CMK (cell line): ENCODE results near the gene TMEM114.
"Not testable (repeated sequence)": the region's sequence is repeated elsewhere in the genome, so short reads cannot be mapped to it uniquely, and the experiment has no call there.

Source experiments
- DNase-seq: peaks from one replicate; pipeline ENCODE4 v3.0.0-alpha.2; 2010; ENCODE audit warnings: low read depth

The TMEM114 gene

DNA sequence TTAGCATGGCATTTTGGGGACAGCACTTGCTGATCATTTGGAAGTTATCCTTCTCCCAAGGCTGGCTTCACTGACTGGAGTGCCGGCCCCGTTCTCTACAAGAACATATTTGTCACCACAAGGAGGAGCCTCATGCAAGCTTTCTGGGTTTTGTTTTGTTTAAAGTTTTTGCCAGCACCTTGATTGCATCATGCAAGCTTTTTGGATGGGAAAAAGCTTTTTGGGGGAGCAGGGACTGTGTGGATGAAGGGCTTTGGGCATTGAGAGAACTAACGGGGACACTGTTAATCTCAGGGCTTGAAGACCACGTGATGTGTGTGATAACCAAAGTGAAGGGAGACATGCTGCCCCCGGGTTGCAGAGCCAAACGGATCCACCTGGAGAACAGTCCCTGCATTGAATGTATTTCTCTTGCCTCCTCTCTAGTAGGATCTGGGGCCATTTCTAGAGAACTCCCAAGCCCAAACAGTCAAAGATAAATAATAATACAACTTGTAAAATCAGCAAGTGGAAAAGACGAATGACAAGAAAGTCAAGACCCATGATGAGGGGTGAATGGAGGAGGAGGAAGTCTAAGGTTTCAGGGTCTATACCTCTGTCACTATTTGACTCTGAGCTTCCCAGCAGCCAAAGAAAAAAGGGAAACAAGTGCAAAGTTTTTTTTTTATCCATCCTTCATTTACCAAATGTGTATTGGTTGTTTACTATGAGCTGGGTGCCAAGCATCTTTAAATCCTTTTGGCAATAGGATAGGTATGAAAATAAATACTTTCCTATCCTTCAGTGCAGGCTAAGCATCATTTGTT, 17.2 kb downstream of the TMEM114 start:
- DNase-seq = peak; percentile 52

DNA sequence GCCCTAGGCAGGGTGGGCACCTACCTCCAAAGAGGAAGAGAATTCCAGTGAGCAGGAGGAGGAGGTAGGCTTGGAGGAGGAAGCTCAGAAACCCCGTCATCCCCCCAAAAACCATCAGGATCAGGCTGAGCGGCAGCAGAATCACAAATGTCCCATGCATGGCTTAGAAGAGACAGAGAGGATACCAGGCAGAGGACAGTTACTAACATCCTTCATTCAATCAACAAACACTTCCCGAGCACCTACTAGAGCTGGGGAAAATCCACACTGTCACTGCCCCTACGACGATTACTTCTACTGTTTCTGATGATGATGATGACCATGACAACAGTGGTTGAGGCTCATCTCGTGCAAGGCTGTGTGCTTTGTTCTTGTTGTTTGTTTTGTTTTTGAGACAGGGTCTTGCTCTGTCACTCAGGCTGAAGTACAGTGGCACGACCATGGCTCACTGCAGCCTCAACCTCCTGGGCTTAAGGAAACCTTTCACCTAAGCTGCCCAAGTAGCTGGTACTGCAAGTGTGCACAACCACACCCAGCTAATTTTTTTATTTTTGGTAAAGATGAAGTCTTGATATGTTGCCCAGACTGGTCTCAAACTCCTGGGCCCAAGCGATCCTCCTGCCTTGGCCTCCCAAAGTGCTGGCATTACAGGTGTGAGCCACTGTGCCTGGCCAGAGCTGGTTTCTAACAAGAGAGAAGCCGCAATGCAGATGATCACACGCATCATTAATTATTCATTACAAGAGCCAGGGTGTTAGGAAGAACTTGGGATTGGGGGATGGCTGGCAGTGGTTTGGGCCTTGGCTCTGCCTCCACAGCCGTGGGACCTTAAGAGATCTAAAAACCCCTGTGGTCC, 18.0 kb downstream of the TMEM114 start:
- DNase-seq = no peak

- no peak for DNase-seq
These were observed 19.2 kb downstream of the TMEM114 start for GRCh38 chr16:8571061-8571596.

GRCh38 chr16:8570393-8570792, 19.9 kb downstream of the TMEM114 start:
- not testable (repeated sequence) for DNase-seq

- no peak for DNase-seq
These were observed 20.5 kb downstream of the TMEM114 start for GRCh38 chr16:8569650-8570346.

GRCh38 chr16:8568231-8568617, 22.1 kb downstream of the TMEM114 start:
- no peak for DNase-seq

GRCh38 chr16:8567355-8568230, 22.7 kb downstream of the TMEM114 start:
- DNase-seq = peak; percentile 72

- DNase-seq = no peak
These were observed 24.8 kb downstream of the TMEM114 start for GRCh38 chr16:8565498-8565897.

DNA sequence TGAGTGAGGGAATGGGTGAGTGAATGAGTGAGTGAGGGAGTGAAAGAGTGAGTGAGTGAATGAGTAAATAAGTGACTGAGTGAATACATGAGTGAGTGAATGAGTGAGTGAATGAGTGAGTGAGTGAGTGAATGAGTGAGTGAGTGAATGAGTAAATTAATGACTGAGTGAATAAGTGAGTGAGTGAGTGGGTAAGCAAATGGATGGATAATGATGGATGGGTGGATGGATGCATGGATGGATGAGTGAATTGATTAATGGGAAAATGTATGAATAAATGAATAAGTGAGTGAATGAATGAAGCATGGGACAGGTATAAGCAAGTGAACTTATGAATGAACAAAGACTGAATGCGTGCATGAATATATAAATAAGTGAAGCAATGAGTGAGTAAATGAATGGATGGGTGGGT, 25.4 kb downstream of the TMEM114 start:
- DNase-seq = no peak

DNA sequence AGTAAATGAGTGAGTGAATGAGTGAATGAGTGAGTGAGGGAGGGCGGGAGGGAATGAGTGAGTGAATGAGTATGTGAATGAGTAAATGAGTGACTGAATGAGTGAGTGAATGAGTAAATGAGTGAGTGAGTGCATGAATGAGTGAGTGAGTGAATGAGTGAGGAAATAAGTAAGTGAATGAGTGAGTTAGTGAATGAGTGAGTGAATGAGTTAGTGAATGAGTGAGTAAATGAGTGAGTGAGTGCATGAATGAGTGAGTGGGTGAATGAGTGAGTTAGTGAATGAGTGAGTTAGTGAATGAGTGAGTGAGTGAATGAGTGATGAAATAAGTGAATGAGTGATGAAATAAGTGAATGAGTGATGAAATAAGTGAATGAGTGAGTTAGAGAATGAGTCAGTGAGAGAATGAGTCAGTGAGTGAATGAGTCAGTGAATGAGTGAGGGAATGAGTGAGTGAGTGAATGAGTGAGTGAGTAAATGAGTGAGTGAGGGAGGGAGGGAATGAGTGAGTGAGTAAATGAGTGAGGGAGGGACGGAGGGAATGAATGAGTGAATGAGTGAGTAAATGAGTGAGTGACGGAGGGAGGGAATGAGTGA, 26.3 kb downstream of the TMEM114 start:
- DNase-seq = not testable (repeated sequence)

GRCh38 chr16:8561496-8561895, 28.8 kb downstream of the TMEM114 start:
- no peak for DNase-seq

DNA sequence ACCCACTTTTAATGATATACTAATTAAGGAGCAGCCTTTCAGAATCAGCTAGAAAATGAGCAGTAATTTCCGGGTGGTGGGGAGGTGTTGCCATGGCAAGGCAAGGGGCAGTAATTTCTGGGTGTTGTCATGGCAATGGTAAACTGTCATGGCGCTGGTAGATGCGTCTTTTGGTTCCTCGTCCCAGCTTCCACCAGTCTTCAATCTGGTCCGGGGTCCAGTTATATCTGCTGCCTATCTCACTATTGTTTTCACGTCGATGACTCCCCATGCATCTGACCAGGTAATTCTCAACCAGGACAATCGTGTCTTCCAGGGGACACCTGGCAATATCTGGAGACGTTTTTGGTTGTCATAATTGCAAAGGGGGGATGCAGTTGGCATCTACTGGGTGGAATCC, 34.9 kb downstream of the TMEM114 start:
- no peak for DNase-seq

- no peak for DNase-seq
These were observed 35.4 kb downstream of the TMEM114 start for GRCh38 chr16:8554881-8555280.

DNA sequence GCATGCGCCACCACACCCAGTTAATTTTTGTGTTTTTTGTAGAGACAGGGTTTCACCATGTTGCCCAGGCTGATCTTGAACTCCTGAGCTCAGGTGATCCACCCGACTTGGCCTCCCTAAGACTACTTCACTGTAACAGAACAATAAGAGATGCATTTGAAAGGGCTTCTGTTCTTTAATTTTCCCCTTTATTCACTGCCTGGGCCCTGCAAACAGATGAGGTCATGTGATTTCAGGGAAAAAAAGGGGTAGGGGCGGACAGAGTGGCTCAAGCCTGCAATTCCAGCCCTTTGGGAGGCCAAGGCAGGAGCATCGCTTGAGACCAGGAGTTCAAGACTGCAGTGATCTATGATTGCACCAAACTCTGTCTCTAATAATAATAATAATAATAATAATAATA, 36.3 kb downstream of the TMEM114 start:
- no peak for DNase-seq

DNA sequence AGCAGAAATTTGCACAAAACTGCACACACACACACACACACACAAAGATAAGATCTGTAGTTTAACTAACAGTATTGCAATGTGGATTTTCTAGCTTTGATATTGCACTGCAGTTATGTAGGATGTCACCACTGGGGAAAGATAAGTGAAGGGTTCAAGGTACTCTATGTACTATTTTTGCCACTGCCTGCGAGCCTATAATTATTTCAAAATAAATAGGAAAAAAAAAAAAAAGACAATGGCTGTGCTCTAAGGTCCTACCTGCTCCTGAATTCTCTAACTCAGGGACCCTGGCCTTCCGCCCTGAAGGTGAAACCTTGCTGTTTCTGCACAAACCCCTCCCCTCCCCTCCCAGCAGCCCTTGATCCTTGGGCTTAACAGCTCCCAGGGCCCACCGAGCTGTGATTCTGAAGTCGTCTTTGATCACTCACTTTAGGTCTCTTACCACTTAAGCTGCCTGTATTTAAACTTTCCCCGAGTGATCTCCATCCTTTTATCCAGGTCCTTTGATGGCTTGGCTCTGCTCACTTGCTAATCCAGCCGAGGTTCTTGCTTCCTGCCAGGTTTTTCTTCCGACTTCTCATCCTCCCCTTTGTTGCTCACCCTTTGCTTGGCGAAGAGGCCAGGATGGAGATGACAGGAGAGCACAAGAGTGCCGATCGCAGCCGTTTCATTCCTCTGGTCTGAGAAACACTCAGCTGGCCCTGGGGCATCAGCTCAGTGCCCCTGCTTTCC, 37.7 kb downstream of the TMEM114 start:
- DNase-seq = no peak

GRCh38 chr16:8551388-8552332, 38.7 kb downstream of the TMEM114 start:
- DNase-seq = no peak

DNA sequence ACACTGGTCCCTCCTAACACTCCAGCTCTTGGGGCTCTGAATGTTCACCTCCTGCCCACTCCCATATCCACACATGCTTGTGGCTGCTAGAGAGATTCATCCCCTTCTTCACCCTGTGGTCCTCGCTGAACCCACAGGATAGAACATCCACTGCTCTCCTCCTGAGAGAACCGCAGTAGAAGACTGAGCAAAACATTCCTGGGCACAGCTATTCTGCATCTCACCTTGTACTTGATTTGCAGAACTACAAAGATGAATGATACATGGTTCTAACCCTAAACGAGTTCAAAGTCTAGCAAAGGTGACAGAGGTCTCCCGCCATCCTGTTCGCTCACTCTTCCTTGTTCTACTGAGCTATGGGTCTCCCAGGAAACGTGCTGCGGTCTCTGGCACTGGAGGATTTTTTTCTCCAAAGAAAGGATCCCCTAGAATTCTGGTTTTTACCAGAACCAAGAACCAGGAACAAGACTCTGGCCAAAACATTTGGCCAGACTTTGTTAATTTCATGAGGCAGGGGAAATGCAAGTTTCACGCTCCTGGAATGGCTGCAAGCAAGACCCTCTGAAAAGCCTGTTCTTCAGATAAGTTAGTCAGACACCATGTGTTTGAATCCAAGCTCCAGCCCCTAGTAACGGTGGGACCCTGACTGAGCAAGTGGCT, 39.5 kb downstream of the TMEM114 start:
- DNase-seq = no peak

DNA sequence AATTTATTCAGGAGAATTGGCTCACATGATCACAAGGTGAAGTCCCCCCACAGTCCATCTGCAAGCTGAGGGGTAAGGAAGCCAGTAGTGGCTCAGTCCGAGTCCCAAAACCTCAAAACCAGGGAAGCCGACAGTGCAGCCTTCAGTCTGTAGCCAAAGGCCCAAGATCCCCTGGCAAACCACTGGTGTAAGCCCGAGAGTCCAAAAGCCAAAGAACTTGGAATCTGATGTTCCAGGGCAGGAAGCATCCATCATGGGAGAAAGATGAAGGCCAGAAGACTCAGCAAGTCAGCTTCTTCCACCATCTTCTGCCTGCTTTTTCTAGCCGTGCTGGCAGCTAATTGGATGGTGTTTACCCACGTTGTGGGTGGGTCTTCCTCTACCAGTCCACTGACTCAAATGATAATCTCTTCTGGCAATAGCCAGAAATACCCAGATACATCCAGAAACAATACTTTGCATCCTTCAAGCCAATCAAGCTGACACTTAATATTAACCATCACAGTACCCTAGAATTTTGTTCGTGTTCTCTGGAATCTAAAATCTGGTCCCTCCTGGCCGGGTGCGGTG, 40.4 kb downstream of the TMEM114 start:
- DNase-seq = no peak
